HFF-Myc (cell line): ENCODE data around the gene FOSB.
A peak's percentile ranks its signal among the peaks of the same experiment; 100 is the strongest.

Experiments used
- DNase-seq: peaks from one replicate; pipeline ENCODE4 v3.0.0-alpha.2; 2011; ENCODE audit warnings: low read depth; ENCODE audit errors: extremely low read depth
- H3K4me3 ChIP-seq: replicated peaks from 2 replicates; pipeline ENCODE4 v1.5.1; 2011; ENCODE audit warnings: low read depth, mild to moderate bottlenecking, control low read depth, low read length
- CTCF ChIP-seq: IDR thresholded peaks from 2 replicates; pipeline ENCODE4 v1.5.1; 2012; ENCODE audit warnings: mild to moderate bottlenecking, low read depth, low read length, control low read depth; ENCODE audit errors: missing control alignments

FOSB gene

GRCh38 chr19:45474606-45475521 is 7.1 kb downstream of the FOSB start:
- TF ChIP-seq CTCF = no peak
- H3K4me3 ChIP-seq = no peak overlapping the region
- no peak for DNase-seq

- no peak for TF ChIP-seq CTCF
- H3K4me3 ChIP-seq = no peak overlapping the region
- no peak for DNase-seq
These were observed 7.9 kb downstream of the FOSB start for GRCh38 chr19:45475537-45476291.

GRCh38 chr19:45476304-45476703 is 8.5 kb downstream of the FOSB start:
- no peak overlapping the region for H3K4me3 ChIP-seq
- no peak for TF ChIP-seq CTCF
- DNase-seq = no peak

- TF ChIP-seq CTCF = no peak
These were observed 9.4 kb downstream of the FOSB start for GRCh38 chr19:45477186-45477585.

GRCh38 chr19:45477713-45478453 is 10.1 kb downstream of the FOSB start:
- no peak for DNase-seq
- no peak for TF ChIP-seq CTCF
- H3K4me3 ChIP-seq = peak overlapping the region; percentile 58

More at GRCh38 chr19:45477186-45477585, 9.4 kb downstream of the FOSB start:
- H3K4me3 ChIP-seq = no peak overlapping the region
- no peak for DNase-seq

- TF ChIP-seq CTCF = peak; percentile 89
- H3K4me3 ChIP-seq = peak overlapping the region; percentile 58
- peak; percentile 89 for DNase-seq
These were observed 10.8 kb downstream of the FOSB start for GRCh38 chr19:45478454-45479238.
